Measurements from ENCODE around the gene H6PD.

The H6PD gene

DNA sequence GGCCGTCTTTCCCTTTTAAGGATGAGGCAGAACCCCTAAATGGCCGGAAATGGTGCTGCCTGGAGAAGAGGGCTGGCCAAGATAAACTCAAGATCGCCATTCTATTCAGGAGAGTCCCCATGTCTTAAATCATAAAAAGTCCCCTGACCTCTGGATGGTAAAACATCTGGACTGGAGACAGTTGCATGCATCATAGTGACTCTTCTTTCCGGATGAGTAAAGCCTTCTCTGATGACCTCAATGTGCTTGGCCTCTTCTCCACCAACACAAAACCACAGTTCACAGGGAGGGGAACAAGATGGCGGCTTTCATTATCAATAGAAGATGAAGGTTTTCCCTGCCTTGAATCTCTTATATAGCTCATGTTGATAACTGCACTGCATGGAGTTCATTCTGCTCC, 27.5 kb upstream of the H6PD start:
- DNase-seq: no peak

DNA sequence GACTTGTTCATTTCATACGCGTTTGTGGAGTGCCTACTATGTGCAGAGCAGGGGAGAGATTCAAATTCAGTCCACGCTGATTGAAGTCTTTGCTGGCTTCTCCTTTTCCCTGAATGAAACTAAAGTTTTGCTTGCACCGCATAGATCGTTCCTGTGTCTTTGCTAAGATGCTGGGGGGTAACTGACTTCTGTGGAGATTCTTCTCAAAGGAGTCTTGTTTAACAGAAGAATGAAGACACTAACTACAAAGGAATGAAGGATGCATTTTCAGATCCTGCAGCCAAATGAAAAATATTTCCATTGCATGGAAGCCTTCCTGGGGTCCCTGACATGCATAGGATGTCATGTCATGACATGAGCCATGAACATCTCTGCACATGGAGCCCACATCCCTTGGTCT, 26.9 kb upstream of the H6PD start:
- no peak for DNase-seq

DNA sequence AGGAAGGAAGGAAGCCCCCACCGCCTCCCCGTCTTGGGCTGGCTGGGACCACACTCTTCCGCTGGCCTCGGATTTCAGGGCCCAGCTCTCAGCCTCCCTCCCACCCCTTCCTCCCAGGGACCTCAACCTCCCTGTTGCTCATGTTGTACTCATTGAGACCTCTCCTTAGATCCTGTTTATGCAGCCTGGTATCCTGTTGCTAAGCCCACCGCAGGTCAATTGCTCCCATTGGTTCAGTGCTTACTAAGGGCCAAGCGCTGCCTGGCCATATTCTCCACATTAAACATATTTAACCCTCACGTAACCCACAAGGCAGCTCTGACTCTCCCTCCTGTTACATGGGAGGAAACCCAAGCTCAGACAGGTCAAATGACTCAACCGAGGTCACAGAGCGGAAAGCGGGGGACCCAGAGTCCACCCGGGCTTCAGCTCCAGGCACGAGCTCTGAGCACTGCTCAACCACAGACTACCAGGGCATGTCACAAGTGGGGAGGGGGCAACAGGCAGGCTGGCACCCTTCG, 23.2 kb upstream of the H6PD start:
- DNase-seq: no peak

DNA sequence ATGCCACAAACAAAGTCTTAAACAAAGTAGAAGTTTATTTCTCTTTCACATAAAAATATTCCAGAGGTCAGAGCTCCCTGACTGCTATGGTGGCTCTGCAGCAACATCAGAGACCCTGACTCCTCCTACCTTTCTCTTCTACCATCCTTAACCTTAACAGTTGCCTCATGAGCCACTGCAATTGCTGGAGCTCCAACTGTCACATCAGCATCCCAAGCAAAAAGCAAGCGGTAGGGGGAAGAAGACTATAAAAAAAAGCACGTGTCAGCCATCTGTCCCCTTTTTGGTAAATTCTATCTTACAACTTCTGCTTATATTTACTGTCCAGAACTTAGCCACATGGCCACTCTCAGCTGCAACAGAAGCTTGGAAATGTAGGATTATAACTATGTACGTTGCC, 21.8 kb upstream of the H6PD start:
- DNase-seq: no peak

DNA sequence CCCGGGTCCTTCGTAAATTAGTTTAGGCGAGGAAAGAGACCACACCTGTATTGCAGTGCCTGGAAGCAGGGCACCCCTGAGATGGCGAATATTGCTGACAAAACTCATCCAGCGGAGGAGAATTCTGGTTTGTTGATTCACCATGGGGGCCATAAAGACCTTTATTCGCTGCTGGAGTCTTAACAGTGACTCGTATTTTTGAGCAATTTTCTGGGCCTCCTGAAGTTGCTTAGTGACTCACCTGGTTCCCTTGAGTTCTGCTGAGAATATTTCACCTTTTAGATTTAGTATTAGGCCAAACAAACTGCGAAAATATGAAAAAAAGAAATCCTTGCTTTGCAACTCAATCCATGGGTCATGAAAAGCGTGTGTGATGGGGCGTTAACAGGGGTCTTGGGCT, 20.6 kb upstream of the H6PD start:
- no peak for DNase-seq

DNA sequence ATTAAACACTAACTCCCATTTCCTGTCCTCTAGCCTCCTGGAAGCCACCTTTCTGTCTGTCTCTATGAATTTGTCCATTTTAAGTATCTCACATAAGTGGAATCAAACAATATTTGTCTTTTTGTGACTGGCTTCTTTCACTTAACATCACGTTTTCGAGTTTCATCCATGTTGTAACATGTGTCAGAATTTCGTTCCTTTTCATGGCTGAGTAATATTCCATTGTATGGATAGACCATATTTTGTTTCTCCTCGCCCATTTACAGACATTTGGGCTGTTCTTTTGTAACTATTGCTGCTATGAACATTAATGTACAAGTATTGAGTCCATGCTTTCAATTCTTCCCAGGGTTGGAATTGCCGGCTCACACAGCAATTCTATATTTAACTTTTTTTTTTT, 15.7 kb upstream of the H6PD start:
- no peak for DNase-seq

DNA sequence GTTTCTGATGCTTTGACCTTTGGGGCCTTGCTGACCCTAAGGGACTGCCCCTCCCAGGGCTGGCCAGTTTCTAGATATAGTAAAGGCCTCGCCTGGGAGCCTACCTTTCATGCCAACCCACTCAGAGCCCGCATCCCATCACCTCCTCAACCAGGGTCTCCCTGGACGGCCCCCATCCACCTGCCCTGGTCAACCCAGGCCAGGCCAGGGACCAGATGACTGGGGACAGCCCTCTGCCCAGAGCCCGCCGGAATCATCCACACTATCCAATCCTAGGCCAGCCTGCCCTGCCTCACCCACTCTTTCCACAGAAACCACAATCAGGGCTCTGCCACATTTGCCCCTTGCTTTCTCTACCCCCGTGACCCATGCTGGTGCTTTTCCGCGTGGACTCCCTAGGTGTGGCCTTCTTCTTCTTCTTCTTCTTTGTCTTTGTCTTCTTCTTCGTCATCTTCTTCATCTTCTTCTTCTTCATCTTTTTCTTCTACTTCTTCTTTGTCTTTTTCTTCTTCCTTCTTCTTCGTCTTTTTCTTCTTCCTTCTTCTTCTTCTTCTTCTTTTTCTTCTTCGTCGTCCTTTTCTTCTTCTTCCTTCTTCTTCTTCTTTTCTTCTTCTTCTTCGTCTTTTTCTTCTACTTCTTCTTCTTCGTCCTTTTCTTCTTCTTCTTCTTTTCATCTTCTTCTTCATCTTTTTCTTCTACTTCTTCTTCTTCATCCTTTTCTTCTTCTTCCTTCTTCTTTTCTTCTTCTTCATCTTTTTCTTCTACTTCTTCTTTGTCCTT, 11.5 kb upstream of the H6PD start:
- no peak for DNase-seq

DNA sequence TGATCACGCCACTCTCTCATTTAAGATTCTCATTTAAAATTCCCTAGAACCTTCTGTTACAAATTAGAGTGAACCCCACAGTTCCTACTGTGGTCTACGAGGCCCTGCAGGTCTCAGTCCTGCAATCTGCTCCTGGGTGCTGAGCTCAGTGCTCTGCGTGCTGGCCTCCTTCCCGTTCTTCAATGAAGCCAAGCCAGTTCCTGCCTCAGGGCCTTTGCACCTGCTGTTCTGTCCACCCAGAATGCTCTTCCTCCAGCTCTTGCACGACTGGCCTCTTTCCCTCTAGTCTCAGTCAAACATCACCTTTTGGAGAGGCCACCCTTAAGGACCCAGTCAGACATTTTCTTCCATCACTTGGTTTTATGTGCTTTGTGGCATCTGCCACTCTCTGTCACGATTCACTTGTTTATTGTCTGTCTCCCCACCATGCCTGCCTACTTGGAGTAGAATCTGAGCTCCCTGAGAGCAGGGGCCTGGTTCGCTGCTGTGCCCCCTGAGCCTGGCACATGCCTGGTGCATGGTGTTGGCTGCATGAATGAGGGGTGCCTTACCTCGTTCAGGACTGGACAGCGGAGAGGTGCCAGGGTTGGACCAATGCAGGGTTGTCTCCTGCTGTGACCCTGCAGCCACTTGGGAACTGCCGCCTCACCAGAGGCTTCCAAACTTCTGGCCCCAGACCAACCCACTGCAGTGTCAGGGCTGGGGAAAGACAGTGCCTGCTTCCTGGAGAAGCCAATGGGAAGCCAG, 9.7 kb upstream of the H6PD start:
- no peak for DNase-seq

DNA sequence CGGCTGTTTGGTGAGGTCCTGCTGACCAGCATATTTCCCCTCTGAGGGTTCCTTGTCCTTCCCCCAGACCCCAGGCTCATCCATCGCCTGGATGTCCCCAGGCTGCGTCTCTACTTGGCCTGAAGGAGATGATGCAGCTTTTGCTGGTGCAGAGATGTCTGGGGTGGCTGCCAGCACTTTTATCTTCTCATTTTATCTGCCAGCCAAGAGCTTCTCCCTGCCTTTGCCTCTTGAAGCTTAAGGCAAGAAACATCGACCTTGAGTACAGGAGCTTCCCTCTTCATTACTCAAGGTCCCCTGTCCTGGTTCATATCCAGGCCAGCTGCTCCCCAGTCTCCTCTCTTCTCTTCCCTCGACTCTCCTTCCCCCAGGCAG, 9.2 kb upstream of the H6PD start:
- no peak for DNase-seq

DNA sequence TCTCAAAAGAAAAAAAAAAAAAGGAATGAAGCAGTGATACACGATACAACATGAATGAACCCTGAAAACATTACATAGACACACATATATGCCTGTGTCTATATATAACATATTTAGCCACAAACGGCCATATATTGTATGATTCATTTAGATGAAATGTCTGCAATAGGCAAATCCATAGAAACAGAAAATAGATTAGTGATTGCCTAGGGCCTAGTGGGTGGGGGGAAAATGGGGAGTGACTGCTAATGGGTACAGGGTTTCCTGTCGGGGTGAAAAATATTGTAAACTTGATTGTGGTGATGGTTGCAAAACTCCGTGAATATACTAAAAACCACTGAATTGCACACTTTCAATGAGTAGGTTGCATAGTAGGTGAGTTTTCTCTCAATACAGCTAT, 6.0 kb upstream of the H6PD start:
- DNase-seq: no peak

DNA sequence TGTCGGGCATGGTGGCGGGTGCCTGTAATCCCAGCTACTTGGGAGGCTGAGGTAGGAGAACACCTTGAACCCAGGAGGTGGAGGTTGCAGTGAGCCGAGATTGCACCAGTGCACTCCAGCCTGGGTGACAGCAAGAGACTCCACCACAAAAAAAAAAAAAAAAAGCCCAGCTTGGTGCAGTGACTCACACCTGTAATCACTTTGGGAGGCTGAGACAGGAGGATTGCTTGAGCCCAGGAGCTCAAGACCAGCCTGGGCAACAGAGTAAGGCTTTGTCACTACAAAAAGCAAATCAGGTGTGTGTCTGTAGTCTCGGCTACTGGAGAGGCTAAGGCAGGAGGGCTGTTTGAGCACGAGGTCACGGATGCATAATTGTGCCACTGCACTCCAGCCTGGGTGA, 5.0 kb upstream of the H6PD start:
- no peak for DNase-seq

DNA sequence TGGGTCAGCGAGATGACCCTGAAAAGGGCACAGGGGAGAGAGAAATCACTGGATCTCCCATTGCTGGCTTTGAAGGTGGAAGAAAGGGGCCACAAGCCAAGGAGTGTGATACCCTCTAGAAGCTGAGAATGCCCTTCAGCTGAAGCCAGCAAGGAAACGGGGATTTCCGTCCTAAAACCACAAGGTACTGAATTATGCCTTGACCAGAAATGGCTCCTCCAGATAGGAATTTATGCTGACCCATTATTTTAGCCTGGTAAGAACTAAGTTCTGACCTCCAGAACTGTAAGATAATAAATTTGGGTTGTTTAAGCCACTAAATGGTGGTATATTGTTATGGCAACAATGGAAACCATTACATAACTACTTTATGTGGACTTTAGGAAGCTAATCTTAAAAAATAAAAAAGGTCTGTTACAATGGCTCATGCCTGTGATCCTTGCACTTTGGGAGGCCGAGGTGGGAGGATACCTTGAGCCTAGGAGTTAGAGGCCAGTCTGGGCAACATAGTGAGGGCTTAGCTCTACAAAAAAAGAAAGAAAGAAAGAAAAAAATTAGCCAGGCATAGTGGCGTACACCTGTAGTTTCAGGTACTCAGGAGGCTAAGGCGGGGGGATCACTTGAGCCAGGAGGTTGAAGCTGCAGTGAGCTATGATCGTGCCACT, 3.6 kb upstream of the H6PD start:
- no peak for DNase-seq

DNA sequence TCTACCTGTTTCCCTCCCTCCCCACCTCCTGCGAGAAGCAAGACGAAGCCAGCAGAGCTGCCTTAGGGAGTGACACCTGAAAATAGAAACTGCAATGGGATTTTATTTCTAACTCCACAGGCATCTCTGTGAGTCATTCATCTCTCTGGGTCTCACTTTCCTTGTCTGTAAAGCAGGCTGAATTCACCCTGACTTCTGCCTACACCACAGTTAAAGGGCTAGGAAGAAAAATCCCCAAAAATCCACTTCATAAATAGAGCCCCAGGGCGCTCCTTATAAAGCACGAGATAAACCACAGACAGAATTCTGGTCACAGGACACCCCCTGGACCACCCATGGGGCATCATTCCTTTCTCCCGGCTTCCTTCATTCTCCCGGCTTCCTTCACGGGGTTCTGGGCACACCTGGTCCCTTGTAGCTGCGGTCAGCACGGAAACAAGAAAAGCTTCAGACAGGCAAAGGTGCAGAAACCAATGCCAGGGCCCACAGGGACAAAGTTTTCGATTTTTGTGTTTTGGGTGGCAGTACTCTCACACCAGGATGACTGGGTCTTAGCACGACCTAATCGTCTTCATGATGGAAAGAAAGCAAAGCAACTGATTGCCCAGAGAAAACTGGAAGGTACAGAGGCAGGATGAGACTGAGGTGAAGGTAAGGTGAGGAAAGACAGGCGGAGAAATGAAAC, 2.8 kb upstream of the H6PD start:
- DNase-seq: no peak

DNA sequence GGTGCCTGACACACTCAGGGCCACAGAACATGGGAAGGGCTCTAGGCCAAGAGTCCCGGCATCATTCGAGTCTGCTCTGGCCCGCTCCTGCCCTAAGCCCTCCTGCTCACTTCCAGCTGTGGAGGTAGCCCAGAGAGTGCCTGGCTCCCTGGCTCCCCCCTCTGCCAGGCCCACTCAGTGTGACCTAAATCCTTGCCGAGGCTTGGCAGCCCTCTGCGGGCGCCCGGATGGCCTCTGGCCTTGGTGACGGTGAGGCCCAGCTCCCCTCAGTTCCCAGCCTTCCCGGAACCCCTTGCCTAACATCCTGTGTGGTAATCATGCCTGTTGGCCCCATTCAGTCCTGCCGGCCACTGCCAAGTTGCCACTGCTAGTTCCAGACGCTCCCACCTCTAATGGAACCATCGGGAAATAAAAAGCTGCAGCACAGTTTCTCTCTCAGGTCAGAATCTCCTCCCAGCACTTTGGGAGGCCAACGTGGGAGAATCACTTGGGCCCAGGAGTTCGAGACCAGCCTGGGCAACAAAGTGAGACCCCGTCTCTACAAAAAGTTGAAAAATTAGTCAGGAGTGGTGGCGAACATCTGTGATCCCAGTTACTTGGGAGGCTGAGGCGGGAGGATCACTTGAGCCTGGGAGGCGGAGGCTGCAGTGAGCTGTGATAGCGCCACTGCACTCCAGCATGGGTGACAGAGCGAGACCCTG, 1.2 kb upstream of the H6PD start:
- no peak for DNase-seq

DNA sequence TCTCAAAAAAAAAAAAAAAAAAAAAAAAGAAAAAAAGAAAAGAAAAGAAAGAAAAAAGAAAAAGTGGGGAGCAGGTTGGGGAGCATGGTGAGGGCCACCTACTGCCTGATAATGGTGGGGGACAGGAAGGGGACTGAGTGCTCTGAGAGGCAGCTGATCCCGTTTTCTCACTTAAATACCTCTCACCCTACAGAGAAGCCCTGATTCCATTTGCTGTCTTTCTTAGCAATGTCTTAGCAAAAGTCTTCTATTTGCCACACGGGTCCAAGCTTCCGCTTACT, 692 bp upstream of the H6PD start:
- DNase-seq: no peak

DNA sequence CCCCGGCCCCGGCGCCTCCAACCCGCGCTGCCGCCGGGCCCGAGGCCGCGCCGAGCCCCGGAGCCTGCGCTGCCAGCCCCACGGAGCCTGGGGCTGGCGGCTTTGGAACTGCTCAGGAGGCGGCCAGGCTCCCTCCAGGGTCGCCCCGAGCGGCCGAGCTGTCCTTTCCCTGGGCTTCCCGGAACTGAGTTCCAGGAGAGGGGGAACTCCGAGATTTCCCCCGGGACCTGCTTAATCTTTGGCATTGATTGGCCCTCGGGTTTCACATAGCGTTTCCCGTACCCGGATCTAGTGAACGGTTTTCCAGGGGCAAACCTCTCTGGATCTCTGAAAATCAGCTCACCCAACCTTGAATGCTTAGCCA, 504 bp downstream of the H6PD start:
- no peak for DNase-seq

DNA sequence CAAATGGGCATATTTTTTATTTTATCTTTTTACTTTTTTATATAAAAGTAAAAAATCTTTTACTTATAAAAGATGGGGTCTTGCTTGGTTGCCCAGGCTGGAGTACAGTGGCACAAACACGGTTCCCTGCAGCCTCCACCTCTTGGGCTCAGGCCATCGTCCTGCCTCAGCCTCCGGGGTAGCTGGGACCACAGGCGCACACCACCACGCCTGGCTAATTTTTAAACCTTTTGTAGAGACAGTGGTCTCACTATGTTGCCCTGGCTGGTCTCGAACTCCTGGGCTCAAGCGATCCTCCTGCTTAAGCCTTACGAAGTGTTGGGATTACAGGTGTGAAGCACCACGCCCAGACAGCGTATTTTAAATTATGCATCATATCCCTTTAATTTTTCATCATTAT, 986 bp downstream of the H6PD start:
- no peak for DNase-seq

DNA sequence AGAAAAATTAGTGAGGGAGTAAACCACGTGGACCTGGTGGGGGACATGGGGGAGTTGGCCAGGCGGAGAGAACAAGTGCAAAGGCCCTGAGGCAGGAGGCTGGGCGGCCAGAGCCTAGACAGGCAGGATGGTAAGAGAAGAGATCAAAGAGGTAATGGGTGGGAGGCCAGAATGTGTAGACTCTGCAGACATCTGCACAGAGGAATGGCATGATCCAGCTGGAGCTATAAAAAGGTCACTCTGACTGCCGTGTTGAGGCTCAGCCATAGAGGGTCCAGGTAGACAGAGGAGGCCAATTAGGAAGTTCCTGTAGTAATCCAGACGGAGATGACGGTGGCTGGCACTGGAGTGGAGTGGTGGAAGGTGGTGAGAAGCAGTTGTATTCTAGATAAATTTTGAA, 3.6 kb downstream of the H6PD start:
- DNase-seq: no peak

DNA sequence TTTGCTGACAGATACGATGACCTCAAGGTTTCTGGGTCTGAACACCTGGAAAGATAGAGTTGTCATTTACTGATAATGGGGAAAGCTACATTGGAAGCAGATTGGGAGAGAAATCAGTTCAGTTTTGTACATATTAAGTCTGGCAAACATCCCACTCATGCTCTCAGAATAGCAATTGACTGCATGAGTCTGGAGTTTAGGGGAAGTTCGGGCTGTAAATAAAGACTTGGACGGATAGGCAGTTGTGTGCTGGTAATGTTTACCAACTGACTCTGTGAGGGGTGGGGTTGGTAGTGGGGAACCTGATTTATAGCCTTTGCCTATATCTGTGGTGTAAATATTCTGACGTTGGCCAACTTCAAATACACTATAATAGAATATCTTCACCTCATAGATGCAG, 4.0 kb downstream of the H6PD start:
- no peak for DNase-seq

DNA sequence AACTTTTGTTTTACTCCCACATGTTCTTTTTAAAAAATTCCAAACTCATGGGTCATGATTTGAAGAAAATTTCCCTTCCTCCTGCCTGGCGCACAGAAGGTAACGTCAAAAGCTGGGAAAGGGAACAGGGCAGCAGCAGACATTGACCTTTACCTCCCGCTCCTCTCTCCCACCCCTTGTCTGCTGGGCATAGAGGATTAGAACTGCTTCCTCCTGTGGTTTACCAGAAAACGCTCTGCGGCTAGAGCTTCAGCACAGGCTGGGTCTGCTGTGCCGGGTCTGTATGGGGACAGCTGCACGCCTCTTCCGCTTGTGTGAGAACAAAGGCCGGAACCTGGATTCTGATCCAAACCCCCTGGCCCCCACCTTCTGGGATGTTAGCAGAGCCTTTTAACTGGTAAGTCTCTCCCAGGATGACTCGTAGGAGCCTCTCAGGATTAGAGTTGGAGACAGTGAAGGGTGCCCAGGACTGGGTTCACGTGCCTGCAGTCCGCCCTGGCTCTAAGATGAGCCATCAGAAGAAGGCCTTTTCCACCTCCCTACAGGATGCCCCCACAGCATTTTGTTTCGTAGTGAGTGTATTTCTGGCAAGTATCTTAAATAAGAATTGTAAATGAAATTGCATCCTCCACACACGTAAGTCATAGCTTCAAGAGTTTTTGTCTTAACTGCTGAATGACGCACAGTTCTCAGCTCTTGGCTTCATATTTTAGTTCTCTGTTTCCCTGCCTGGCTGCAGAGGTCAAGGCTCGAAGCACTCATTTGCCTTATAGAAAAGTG, 5.2 kb downstream of the H6PD start:
- no peak for DNase-seq

DNA sequence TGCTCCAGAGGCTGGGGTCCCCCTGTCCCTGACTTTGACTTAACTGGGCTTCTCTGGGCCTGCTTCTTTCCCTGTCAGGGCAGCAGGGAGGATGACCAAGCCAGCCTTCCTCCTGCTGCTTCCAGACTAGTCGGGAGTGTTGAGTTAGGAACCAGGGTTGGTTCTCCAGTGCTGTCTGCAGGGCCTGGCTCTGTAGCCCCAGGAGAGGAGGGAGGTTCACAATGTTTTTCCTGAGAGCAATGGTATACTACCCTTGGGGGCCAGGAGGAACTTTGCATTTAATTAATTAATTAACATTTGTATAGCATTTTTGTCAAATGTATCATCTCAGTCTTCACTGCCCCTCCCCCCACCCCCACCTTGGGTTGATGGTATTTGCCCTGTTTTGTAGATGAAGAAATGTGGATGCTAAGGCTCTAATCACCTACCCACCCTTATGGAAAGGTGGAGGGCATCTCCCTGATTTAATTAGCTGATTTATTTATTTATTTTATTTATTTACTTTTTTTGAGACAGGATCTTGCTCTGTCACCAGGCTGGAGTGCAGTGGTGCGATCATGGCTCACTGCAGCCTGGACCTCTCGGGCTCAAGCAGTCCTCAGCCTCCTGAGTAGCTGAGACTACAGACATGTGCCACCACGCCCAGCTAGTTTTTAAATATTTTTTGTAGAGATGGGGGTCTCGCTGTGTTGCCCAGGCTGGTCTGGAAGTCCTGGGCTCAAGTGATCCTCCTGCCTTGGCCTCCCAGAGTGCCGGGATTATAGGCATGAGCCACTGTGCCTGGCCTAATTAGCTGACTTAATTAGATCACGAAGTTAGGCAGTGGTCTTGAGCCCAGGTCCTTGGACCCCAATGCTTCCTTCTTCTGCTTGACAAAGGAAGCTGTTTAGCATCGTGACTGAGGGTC, 6.6 kb downstream of the H6PD start:
- DNase-seq: no peak

All from NCI-H2227 treated with DMSO at 0.1 percent for 48 hours (cell line).